ENCODE measurements around the gene MCC.

DNA sequence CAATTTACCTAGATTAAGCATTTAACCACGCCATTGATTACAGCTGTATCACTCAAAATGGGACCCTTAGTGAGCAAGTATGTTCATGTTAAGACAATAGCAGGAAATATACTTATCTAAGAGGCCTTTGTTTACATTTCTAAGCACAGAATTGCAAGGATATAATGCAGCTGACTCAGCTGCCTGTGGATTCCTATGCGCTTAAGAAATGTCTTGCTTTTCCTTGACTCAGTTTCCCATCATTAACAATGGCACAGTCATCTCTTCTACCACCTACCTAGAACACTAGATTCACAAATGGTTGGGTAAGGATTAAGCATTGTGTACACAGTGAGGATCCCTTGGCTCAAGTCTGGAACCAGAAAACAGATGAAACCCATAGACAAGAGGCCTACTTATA, 217.2 kb downstream of the MCC start:
- TF ChIP-seq CTCF (IDR thresholded peaks at IDR 0.05) (no peak), EZH2 (IDR thresholded peaks at IDR 0.05) (no peak)
